ENCODE results near the gene COX20. TPM values are rescaled to one million over a fixed set of nuclear protein-coding genes. Genes with fewer than 3 reads are reported as not detected.

The COX20 gene
- total RNA-seq, 1 donor from 2014 or later, result 30.0 TPM

Other genes starting within 250 kb of the COX20 start
- gene DESI2, start 182.5 kb upstream of the COX20 start, total RNA-seq, result 32.3 and 33.1 TPM in 2 replicates
- 611 and 612 TPM in 2 replicates for gene HNRNPU, start 28.9 kb downstream of the COX20 start, total RNA-seq